Measurements from ENCODE around the gene HOXA10. TPM values are rescaled to one million over a fixed set of nuclear protein-coding genes. Genes with fewer than 3 reads are reported as not detected.

Gene HOXA10
- total and polyA plus RNA-seq, 4 donors, result 0.03 to 0.70 (median 0.13) TPM

- Histone ChIP-seq H3K9ac (ENCODE audit: low read depth in 1 of 2, low read length in 2 of 2) (no peak overlapping the region), H3K36me3 (ENCODE audit: control insufficient read depth in 4 of 4, insufficient read depth in 3 of 4, low read depth in 1 of 4, low read length in 3 of 4) (no peaks in the 10 kb centered on the region), H3K4me3 (ENCODE audit: low read depth in 1 of 3, low read length in 3 of 3) (peak overlapping the region in 1 of 3 donors; percentile 36), H3K9me3 (ENCODE audit: control insufficient read depth in 4 of 4, low read length in 3 of 4) (peaks cover 0 to 4% (median 0%) of the 10 kb centered on the region in 4 donors), H3K27ac (ENCODE audit: low read depth in 1 of 2, low read length in 2 of 2) (no peak overlapping the region), H3K4me1 (ENCODE audit: control insufficient read depth in 4 of 4, insufficient read depth in 4 of 4, low read length in 3 of 4) (peaks cover 6 to 33% (median 20%) of the 10 kb centered on the region in 4 donors), H3K27me3 (ENCODE audit: control insufficient read depth in 4 of 4, insufficient read depth in 4 of 4, low read length in 3 of 4) (peaks cover 13 to 50% (median 29%) of the 10 kb centered on the region in 4 donors)
- DNase-seq (ENCODE audit: low spot score), result no peak
- TF ChIP-seq ATF3 (IDR thresholded peaks at IDR 0.05), result no peak
- no peak for TF ChIP-seq GABPA (IDR thresholded peaks at IDR 0.05 in 1 of 2, conservative IDR thresholded peaks at IDR 0.05 in 1 of 2)
- 5% methylated on average over 72 of the region's 72 CpGs for WGBS
These were observed 10.4 kb upstream of the HOXA10 start for GRCh38 chr7:27184337-27185012.

- H3K27me3 ChIP-seq (ENCODE audit: control insufficient read depth in 4 of 4, insufficient read depth in 4 of 4, low read length in 3 of 4), result peaks cover 13 to 54% (median 28%) of the 10 kb centered on the region in 4 donors
- H3K9me3 ChIP-seq (ENCODE audit: control insufficient read depth in 4 of 4, low read length in 3 of 4), result peaks cover 0 to 4% (median 0%) of the 10 kb centered on the region in 4 donors
- H3K36me3 ChIP-seq (ENCODE audit: control insufficient read depth in 4 of 4, insufficient read depth in 3 of 4, low read depth in 1 of 4, low read length in 3 of 4), result no peaks in the 10 kb centered on the region
- no peak for DNase-seq (ENCODE audit: low spot score)
- no peak for TF ChIP-seq FOXA2 (IDR thresholded peaks at IDR 0.05)
- TF ChIP-seq JUND (IDR thresholded peaks at IDR 0.05), result no peak
- no peak for TF ChIP-seq TAF1 (conservative IDR thresholded peaks at IDR 0.05)
- TF ChIP-seq ATF3 (IDR thresholded peaks at IDR 0.05), result no peak
- TF ChIP-seq SP1 (IDR thresholded peaks at IDR 0.05), result no peak
- no peak for TF ChIP-seq GABPA (IDR thresholded peaks at IDR 0.05 in 1 of 2, conservative IDR thresholded peaks at IDR 0.05 in 1 of 2)
- TF ChIP-seq REST (IDR thresholded peaks at IDR 0.05), result no peak
- TF ChIP-seq FOXA1 (IDR thresholded peaks at IDR 0.05), result no peak
- no peak for TF ChIP-seq EGR1 (IDR thresholded peaks at IDR 0.05; ENCODE audit: low read depth in 2 of 2)
- TF ChIP-seq RXRA (IDR thresholded peaks at IDR 0.05), result no peak
- H3K27ac ChIP-seq (ENCODE audit: low read depth in 1 of 2, low read length in 2 of 2), result no peak overlapping the region
- WGBS, result 7% methylated on average over 30 of the region's 30 CpGs
- H3K4me3 ChIP-seq (ENCODE audit: low read depth in 1 of 3, low read length in 3 of 3), result peak overlapping the region in 1 of 3 donors; percentile 36
- peaks cover 6 to 34% (median 20%) of the 10 kb centered on the region in 4 donors for H3K4me1 ChIP-seq (ENCODE audit: control insufficient read depth in 4 of 4, insufficient read depth in 4 of 4, low read length in 3 of 4)
- no peak overlapping the region for H3K9ac ChIP-seq (ENCODE audit: low read depth in 1 of 2, low read length in 2 of 2)
These were observed 9.7 kb upstream of the HOXA10 start for GRCh38 chr7:27183682-27184336.
